NCI-H2227 treated with DMSO at 0.1 percent for 48 hours (cell line): ENCODE measurements around the gene METTL2A.
A peak's percentile ranks its signal among the peaks of the same experiment; 100 is the strongest.
"Not testable (repeated sequence)": the region's sequence is repeated elsewhere in the genome, so short reads cannot be mapped to it uniquely, and the experiment has no call there.

Experiments used
- DNase-seq: peaks from one replicate; lab custom pipeline; 2025; lab: John Stamatoyannopoulos, UW

The METTL2A gene, protein sequence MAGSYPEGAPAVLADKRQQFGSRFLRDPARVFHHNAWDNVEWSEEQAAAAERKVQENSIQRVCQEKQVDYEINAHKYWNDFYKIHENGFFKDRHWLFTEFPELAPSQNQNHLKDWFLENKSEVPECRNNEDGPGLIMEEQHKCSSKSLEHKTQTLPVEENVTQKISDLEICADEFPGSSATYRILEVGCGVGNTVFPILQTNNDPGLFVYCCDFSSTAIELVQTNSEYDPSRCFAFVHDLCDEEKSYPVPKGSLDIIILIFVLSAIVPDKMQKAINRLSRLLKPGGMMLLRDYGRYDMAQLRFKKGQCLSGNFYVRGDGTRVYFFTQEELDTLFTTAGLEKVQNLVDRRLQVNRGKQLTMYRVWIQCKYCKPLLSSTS

DNA sequence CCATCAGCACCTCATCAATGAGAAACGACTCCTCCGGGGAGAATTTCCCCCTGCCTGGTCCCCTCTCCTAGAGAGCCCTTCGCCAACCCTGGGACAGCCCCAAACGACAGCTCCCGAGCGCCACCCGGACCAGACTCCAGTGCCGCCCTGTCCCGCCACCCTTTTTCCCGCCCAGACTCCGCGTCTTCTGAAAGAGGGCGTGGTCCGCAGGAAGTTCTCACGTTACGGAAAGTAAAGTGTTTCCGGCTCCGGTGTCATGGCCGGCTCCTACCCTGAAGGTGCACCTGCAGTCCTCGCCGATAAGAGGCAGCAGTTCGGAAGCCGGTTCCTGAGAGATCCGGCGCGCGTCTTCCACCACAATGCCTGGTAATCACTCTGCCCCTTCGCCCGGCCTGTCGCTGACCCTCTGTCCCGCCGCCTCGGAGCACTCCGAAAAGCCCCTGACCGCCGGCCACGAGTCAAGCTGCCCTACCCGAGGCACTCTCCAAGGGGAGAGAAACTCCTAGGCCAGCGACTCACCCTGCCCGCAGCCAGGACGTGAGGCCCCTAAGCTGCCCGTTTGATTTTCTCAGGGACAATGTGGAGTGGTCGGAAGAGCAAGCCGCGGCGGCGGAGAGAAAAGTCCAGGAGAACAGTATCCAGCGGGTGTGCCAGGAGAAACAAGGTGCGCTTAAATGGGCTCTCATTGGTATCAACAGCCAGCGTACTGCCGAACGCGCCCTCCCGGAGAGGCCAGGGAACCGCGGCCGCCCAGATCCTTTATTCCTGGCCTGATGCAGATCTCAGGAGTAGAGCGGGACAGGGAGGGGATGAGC, at the start of gene METTL2A:
TSS of gene METTL2A (plus strand) at position 251 of the 815 bp plus-strand sequence. CDS start at position 257, 6 bp downstream.
- DNase-seq: peak; percentile 90

DNA sequence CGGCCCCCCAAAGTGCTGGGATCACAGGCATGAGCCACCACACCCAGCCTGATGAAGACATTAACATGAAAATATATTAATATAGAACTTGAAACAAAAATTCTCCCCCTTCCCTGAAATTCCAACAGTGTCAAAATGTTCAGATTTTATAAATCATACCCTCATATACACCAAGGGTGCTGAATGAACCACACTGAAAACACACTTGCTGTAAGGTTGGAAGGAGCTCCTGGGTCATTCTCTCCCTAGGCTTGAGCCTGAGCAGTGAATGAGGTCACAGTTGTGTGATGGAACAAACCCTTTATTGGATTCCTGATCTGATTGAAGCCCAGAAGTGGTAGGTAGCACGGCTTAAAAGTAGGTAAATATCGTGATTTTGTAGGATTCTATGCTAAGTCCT, 43.4 kb upstream of the METTL2A start, which contains the start of gene EFCAB3:
TSS of gene EFCAB3 (plus strand) at position 301 of the 400 bp plus-strand sequence. CDS start 2,427 bp downstream, outside the sequence.
- no peak for DNase-seq

DNA sequence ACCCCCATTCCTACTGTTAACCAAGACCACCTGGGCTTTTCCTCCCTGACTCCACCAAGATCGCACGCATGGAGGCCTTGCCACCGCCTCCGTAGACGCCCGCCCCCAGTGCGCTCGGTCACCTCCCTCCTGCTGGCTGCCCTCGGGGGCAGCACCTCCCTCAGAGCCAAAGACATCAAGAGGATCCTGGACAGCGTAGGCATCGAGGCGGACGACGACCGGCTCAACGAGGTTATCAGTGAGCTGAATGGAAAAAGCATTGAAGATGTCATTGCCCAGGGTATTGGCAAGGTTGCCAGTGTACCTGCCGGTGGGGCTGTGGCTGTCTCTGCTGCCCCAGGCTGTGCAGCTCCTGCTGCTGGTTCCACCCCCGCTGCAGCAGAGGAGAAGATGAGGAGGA, 42.1 kb upstream of the METTL2A start:
- DNase-seq: no peak

DNA sequence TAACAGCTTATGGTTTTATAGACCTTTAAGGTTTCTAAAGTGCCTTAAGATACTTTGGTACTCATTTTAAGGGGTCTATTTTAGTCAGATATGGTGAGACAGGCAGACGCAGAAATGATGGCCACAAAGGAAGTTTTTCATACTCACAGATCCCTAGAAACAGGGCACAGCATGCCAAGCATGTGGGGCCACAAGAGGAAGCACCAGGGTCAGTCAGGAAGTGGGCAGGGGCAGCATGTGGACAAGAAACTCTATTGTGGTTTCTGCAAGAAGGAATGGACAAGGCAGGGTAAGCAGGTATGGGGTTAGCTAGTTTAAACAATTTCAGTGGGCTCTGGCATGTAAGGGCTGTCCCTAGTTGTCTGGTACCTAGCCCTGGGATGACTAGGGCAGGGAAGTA, 34.8 kb upstream of the METTL2A start:
- DNase-seq: no peak

DNA sequence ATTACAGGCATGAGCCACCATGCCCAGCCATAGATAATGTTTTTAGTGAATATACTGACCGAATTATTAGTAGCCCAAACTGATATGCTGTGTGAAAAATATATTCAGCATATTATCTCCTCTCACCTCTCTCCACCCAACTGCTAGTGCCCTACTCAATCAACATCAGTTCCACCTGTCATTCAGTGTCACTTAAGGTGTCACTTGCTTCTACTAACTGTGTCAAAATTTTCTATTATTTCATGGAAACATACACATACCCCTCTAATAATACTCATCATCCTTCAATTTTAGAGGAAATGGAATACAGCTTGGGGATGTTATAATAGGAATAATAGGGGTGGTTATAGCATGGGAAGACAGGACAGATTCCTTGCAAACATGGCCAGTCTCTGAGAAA, 30.8 kb upstream of the METTL2A start:
- DNase-seq: no peak

DNA sequence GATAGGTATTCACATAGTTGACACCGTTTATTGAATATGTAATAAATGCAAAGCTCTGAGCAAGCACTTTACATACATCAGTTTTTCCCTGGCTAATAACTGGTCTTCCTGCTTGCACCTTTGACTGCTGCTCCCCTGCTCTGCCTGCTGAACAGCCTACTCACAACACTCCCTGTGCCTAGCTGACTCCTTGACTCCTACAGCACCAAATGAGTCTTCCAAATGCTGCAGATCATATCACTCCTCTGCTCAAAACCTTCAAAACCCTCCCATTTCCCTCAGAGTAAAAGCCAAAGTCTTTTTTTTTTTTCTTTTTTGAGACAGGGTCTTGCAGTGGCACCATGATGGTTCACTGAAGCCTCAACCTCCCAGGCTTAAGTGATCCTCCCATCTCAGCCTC, 24.8 kb upstream of the METTL2A start:
- DNase-seq: no peak

DNA sequence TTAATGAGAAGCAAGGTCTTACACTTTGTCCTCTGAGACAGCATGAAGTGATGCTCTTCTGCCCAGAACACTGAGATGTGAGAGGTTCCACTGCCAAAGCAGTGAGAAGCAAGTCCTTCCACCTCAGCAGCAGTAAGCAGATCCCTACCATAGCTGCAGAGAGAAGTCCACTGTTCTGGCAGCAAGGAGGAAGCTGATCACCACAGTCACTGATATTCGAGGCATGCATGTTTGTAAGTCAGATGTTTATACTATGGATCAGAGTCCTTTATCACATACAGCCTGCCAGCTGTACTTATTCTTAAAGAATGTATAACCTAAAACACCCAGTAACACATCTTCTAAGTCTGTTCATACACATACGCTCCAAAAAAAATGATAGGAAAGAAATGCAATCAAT, 18.2 kb upstream of the METTL2A start:
- DNase-seq: no peak

DNA sequence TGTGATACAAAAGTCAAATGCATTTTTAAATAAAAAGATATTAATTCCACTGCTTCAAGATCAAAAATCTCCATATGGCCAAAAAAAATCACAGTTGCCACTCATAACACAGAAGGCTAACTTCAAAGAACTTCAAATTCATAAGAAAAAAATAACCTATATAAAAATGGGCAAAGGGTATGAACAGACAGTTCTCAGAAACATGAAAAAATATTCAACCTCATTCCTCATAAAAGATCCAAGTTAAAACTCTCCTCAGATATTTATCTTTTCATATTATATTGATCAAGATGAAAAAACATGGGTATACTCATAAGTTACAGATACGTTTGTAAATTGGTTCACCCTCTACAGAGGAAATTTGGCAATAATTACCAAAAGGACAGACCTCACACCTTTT, 10.6 kb upstream of the METTL2A start:
- DNase-seq: not testable (repeated sequence)

DNA sequence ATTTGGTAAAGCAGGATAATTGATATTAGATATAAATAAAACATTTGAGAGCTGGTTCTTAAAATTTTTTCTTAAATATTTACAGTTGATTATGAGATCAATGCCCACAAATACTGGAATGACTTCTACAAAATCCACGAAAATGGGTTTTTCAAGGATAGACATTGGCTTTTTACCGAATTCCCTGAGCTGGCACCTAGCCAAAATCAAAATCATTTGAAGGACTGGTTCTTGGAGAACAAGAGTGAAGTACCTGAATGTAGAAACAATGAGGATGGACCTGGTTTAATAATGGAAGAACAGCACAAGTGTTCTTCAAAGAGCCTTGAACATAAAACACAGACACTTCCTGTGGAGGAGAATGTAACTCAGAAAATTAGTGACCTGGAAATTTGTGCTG, 2.5 kb downstream of the METTL2A start:
- not testable (repeated sequence) for DNase-seq

DNA sequence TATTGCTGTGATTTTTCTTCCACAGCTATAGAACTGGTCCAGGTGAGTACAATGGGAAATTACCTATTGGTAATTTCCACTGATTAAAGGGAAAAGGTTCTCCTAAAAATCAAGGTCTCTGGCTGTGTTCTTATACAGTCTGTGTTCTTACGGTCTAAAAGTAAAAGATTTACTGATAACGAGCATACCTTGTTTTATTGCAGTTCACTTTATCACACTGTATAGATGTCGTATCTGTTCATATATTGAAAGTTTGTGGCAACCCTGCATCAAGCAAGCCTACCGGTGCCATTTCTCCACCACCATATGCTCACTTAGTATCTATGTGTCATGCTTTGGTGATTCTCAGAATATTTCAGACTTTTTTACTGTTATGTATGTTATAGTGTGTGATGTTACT, 11.6 kb downstream of the METTL2A start:
- DNase-seq: not testable (repeated sequence)

DNA sequence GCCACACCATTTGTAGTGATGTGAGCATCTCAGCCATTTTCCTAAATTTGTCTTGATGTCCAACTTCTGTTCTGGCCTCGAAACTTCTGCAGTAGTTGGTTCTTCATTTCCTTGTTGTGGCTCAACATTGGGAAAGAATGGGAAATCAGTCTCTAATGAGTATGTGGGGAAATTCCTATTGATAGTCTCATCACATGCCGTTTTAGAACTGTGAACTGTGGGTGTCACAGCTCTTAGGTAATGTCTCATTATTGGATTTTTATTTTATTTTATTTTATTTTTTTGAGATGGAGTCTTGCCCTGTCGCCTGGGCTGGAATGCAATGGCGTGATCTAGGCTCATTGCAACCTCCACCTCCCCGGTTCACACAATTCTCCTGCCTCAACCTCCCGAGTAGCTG, 17.5 kb downstream of the METTL2A start:
- not testable (repeated sequence) for DNase-seq

DNA sequence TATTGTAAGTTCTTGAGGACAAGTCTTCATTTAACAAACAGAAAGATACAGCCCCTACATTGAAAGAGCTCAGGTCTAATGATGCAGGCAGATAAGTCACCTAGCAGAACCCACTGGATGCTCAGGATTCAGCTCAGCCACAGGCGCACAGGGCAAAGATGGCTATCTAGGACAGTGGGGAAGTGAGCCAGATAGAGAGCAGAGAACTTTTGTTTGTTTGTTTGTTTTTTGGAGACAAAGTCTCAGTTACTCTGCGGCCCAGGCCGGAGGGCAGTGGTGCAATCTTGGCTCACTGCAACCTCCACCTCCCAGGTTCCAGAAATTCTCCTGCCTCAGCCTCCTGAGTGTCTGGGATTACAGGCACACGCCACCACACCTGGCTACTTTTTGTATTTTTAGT, 20.4 kb downstream of the METTL2A start:
- no peak for DNase-seq

DNA sequence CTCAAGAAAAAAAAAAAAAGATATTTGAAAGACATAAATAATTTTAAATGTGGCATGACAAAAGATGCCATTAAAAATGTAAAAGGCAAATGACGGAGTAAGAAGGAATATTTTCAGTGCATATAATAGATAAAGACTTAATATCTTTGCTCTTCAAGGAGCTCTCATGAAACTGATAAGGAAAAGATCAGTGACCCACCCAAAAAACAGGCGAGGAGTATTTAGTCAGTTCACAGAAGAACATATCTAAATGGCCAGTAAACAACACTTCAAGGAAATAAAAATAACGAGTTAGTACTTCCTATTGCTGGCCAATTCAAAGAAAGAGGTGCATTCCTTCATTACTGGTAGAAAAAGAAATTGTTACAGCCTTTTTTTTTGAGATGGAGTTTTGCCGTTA, 22.1 kb downstream of the METTL2A start:
- DNase-seq: not testable (repeated sequence)

DNA sequence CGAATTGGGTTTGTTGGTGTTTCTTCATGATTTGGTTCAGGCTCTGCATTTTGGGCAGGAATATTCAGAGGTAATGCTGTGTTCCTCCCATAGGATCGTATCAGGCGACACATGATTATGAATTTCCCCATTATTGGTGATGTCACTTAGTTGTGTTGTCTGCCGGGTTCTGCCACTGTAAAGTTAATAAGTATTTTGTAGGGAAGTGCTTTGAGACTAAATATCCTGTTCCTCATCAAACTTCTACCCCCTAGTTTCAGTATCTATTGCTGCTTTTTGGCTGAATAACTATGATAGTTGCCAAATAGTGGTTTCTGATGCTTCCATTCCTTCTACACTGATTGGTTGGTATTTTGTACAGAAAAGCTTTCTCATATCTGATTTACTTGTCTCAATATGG, 28.5 kb downstream of the METTL2A start:
- not testable (repeated sequence) for DNase-seq

DNA sequence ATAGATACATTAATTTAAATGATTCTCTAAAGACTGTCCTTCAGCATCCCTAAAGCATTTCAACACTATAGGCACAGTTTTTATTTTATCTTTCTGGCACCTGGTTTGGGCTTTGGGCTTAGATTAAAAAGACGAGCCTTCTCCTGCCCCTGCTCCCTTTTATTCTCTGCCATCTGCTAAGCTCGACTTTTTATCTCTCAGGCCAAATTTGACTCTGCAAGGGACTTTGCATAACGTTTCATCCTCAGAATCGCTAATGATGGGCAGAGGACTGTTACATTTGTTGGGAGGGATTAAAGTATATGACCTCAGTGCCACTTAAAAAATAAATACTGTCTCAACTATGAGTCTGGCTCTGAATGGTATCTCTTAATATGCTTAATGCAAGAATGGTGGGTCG, 29.3 kb downstream of the METTL2A start:
- not testable (repeated sequence) for DNase-seq

DNA sequence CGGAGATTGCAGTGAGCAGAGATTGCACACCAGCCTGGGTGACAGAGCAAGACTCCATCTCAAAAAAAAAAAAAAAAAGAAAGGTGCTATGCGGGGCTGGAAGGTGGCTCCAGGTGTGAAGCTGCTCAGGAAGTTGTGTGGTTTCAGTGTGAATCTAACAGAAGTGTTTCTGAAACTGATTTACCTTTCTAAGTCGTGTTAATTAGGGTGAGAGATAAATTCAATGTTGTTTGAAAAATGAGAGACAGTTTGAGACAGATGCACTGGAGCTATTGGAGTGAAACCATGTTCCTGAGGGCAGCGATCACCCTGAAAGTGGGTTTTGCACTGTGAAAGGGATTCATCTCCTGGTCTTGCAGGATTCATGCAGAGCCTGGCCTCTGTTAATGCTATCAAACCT, 30.0 kb downstream of the METTL2A start:
- not testable (repeated sequence) for DNase-seq

DNA sequence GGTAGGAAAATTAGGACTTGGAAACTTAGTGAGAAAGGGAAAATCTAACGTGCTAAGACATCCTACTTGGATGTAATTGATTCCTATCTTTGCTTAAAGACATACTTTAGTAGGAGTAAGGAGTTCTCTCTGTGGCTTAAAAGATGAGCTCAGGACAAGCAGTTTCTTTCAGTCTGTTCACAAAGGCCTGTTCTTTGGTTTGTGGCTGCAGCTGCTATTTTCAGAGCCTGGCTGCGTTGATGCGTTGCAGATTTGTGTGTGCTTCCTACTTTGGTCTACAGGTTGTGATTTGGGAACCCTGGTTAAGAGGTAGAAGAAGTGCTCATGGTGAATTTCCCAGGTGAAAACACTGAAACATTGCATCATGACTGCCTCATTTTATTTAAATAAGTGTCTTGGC, 30.4 kb downstream of the METTL2A start:
- not testable (repeated sequence) for DNase-seq

DNA sequence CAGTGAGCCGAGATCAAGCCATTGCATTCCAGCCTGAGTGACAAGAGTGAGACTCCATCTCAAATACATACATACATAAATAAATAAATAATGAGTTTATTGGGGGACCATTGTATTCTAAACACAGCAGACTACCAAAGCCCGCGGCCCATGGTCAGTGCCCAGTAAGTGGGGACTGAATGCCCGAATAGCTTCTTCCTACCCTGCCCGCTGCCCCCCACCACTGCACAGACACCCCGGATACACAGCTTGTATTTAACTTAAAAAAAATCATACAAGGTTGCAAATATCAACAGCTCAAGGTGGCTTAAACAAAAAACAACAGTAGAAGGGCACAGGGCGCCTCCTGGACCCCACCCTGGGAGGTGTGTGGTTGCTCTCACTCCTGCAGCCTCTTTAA, 32.3 kb downstream of the METTL2A start:
- DNase-seq: no peak

DNA sequence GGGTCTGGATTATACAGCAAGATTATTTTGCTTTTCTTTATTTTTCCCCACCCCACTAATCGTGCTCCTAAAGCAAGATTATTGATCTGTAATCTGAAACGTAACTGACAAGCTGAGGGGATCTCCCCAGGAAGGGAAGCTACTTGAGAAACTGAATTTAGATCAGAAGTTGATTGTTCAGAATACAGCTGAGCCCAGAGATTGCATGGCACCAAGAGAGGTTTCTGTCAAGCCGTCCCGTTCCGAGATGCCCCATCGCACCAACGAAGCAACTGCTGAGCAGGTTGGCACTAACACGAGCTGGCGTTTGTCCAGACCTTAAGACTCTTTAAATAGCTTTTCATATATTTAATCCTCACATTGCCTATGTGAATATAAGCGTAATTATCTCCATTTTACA, 34.8 kb downstream of the METTL2A start:
- DNase-seq: not testable (repeated sequence)

DNA sequence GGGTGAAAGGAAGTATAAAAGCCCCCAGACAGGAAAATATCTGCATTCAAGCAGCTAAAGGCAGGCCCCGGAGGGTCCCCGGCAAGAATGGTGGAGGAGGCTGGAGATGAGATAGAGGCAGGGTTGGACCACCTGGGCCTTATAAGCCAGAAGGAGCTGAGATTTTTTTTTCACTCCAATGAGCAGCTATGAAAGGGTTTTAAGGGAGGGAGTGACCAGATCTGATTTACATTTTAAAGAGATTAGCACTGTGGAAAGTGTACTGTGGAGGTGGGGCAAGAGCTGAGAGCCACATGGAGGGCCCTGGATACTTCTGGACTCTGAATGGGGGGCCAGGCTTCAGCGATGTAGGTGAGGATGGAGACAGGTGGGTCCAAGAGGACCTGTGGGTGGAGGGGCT, 40.7 kb downstream of the METTL2A start:
- DNase-seq: not testable (repeated sequence)

DNA sequence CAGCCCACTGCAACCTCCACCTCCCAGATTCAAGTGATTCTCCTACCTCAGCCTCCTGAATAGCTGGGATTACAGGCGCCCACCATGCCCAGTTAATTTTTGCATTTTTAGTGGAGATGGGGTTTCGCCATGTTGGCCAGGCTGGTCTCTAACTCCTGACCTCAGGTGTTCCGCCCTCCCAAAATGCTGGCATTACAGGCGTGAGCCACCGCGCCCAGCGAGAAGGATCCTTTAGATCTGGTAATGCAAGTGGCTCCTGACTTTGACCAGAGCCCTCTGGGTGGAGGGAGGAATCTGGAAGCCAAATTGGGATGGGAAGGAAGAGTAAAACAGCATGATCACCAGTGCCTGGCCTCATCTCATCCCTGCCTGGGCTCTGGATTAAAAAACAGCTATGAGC, 41.6 kb downstream of the METTL2A start:
- not testable (repeated sequence) for DNase-seq

DNA sequence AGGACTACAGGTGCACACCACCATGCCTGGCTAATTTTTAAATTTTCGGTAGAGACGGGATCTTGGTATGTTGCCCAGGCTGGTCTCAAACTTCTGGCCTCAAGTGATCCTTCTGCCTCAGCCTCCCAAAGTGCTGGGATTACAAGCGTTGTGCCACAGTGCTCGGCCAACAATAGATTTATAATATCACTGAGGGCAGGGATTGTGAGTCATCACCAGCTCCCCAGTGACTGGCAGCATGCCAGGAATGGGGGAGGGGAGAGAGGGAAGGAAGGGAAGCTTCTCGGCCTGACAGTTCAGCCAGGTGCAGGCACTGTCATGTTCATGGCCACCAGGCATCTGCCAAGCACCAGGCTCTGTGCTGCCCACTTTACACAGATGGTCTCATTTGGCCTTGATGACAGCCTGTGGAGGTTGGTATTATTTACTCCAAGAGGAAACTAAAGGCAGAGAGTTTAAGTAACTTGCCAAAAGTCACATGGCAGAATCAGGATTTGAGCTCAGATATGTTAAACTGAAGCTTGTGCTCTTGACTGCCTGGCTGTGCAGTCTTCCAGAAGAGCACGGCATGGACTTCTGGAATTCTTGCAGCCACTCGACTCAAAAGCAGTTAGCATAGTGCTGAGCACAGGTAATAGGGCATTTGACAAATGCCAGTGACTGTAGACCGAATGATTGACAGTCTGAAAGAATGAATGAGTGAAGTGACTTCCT, 47.1 kb downstream of the METTL2A start:
- peak; percentile 51 for DNase-seq
